Activated CD8-positive, alpha-beta T cell treated with anti-CD3 and anti-CD28 coated beads for 36 hours (primary cell): ENCODE measurements around the gene PCDHGC4. TPM values are rescaled to one million over a fixed set of nuclear protein-coding genes. Genes with fewer than 3 reads are reported as not detected.

ENCODE experiments used
- ATAC-seq: fragments of 200-7000 bp; cut with Tn5 transposase; one replicate; pipeline ENCODE4 v1.10.0; 2021; ENCODE audit warnings: mild to moderate bottlenecking, moderate library complexity
- CTCF ChIA-PET: fragments of 350-600 bp; sonication (Branson Sonifier 250); formaldehyde crosslinking; loops from one replicate; lab custom pipeline; 2021; ENCODE audit warnings: antibody characterized with exemption; lab: Charles Lee
- POLR2A ChIA-PET: fragments of 350-600 bp; sonication (Branson Sonifier 250); formaldehyde crosslinking; loops from one replicate; lab custom pipeline; 2021; ENCODE audit warnings: antibody characterized with exemption; lab: Charles Lee
- DNase-seq: peaks from one replicate; pipeline ENCODE4 v3.0.0-alpha.2; 2020
- H3K27ac Mint-ChIP-seq: one replicate; pipeline ENCODE4 v1.8.0; 2021; ENCODE audit warnings: mild to moderate bottlenecking, mixed read lengths
- H3K27me3 Mint-ChIP-seq: one replicate; pipeline ENCODE4 v1.8.0; 2021; ENCODE audit warnings: mixed read lengths
- H3K36me3 Mint-ChIP-seq: one replicate; pipeline ENCODE4 v1.8.0; 2021; ENCODE audit warnings: low read depth, mixed read lengths
- H3K4me1 Mint-ChIP-seq: one replicate; pipeline ENCODE4 v1.8.0; 2021; ENCODE audit warnings: low read depth, mixed read lengths
- H3K4me3 Mint-ChIP-seq: one replicate; pipeline ENCODE4 v1.8.0; 2021; ENCODE audit warnings: mild to moderate bottlenecking, moderate library complexity, mixed read lengths
- H3K9me3 Mint-ChIP-seq: one replicate; pipeline ENCODE4 v1.8.0; 2021; ENCODE audit warnings: mixed read lengths
- CTCF ChIP-seq: fragments of 200-600 bp; IDR thresholded peaks from one replicate; pipeline ENCODE4 v1.8.0; 2022; ENCODE audit warnings: antibody characterized with exemption, mild to moderate bottlenecking
- intact Hi-C: fragments of 100-400 bp; cut with micrococcal nuclease; formaldehyde crosslinking; loops from one replicate; pipeline ENCODE4 v1.10.0; 2022
- total RNA-seq, 2 experiments: library from RNA; stranded (reverse); gene quantifications; one replicate each; pipeline ENCODE4 v1.2.3, GENCODE V29; 2021

The PCDHGC4 gene
- total RNA-seq: not detected

GRCh38 chr5:141484641-141485311 lies at the start of gene PCDHGC4:
PCDHGC4 (plus strand) TSS chr5:141485030; CDS start chr5:141485174, 144 bp downstream.
- H3K4me3 Mint-ChIP-seq: peak within 1 kb of the TSS; percentile 11
- ChIA-PET CTCF (interaction anchor here (0.6 to 3.2 kb wide), 7 partner anchors 9 to 92 kb away, joined by 3 to 11 read pairs (median 3); partner anchors contain the start of genes PCDHGA11, PCDHGA12, PCDHGA8 and PCDHGC3), POLR2A (no interaction called here)
- H3K4me1 Mint-ChIP-seq: peaks cover 9% of the 10 kb centered on the region
- H3K9me3 Mint-ChIP-seq: no peaks in the 10 kb centered on the region
- peaks cover 75% of the 10 kb centered on the region for H3K27me3 Mint-ChIP-seq
- no peaks in the 10 kb centered on the region for H3K36me3 Mint-ChIP-seq
- ATAC-seq (no peak), DNase-seq (no peak)
- intact Hi-C loops: no loop called here
- TF ChIP-seq CTCF: no peak
- H3K27ac Mint-ChIP-seq: no peak within 1 kb of the TSS

- DNase-seq (no peak), ATAC-seq (no peak)
- intact Hi-C loops: no loop called here
- peaks cover 2% of the 10 kb centered on the region for H3K36me3 Mint-ChIP-seq
- no peak overlapping the region for H3K4me3 Mint-ChIP-seq
- H3K9me3 Mint-ChIP-seq: peaks cover 6% of the 10 kb centered on the region
- POLR2A ChIA-PET: no interaction called here
- H3K27me3 Mint-ChIP-seq: peaks cover 20% of the 10 kb centered on the region
- CTCF ChIA-PET: interaction anchor here (1.5 kb wide), 1 partner anchor 9 kb away, joined by 3 read pairs; no protein-coding TSS in a partner anchor
- TF ChIP-seq CTCF: no peak
- no peaks in the 10 kb centered on the region for H3K4me1 Mint-ChIP-seq
- no peak overlapping the region for H3K27ac Mint-ChIP-seq
Observed at GRCh38 chr5:141437221-141437620, 47.6 kb upstream of the PCDHGC4 start.

GRCh38 chr5:141439411-141440141 lies 45.3 kb upstream of the PCDHGC4 start:
- Mint-ChIP-seq H3K27ac (no peak overlapping the region), H3K4me3 (no peak overlapping the region), H3K9me3 (peaks cover 2% of the 10 kb centered on the region), H3K4me1 (no peaks in the 10 kb centered on the region), H3K27me3 (peaks cover 12% of the 10 kb centered on the region), H3K36me3 (no peaks in the 10 kb centered on the region)
- ChIA-PET CTCF (interaction anchor here (1.2 to 1.9 kb wide), 3 partner anchors 9 to 124 kb away, joined by 3 to 7 read pairs (median 4); partner anchors contain the start of genes PCDHGA11 and PCDHGA12), POLR2A (no interaction called here)
- intact Hi-C loops: no loop called here
- no peak for DNase-seq
- ATAC-seq: no peak
- TF ChIP-seq CTCF: no peak

GRCh38 chr5:141440341-141440740 lies 44.5 kb upstream of the PCDHGC4 start:
- POLR2A ChIA-PET: no interaction called here
- CTCF ChIA-PET: interaction anchor here (1.2 to 1.9 kb wide), 3 partner anchors 10 to 124 kb away, joined by 3 to 7 read pairs (median 4); partner anchors contain the start of genes PCDHGA11 and PCDHGA12
- H3K27ac Mint-ChIP-seq: no peak overlapping the region
- ATAC-seq (no peak), DNase-seq (no peak)
- H3K9me3 Mint-ChIP-seq: peaks cover 2% of the 10 kb centered on the region
- H3K27me3 Mint-ChIP-seq: peaks cover 12% of the 10 kb centered on the region
- no peak for TF ChIP-seq CTCF
- no peaks in the 10 kb centered on the region for H3K4me1 Mint-ChIP-seq
- intact Hi-C loops: no loop called here
- no peaks in the 10 kb centered on the region for H3K36me3 Mint-ChIP-seq
- H3K4me3 Mint-ChIP-seq: no peak overlapping the region
